Measurements from ENCODE around the gene LETMD1. TPM values are rescaled to one million over a fixed set of nuclear protein-coding genes. Genes with fewer than 3 reads are reported as not detected.

The LETMD1 gene
- total and polyA plus RNA-seq, 2 of the 13 experiments (the other 11 are each of a cell fraction or from before 2014, with no cell fraction given), result 43.3 to 87.7 TPM

DNA sequence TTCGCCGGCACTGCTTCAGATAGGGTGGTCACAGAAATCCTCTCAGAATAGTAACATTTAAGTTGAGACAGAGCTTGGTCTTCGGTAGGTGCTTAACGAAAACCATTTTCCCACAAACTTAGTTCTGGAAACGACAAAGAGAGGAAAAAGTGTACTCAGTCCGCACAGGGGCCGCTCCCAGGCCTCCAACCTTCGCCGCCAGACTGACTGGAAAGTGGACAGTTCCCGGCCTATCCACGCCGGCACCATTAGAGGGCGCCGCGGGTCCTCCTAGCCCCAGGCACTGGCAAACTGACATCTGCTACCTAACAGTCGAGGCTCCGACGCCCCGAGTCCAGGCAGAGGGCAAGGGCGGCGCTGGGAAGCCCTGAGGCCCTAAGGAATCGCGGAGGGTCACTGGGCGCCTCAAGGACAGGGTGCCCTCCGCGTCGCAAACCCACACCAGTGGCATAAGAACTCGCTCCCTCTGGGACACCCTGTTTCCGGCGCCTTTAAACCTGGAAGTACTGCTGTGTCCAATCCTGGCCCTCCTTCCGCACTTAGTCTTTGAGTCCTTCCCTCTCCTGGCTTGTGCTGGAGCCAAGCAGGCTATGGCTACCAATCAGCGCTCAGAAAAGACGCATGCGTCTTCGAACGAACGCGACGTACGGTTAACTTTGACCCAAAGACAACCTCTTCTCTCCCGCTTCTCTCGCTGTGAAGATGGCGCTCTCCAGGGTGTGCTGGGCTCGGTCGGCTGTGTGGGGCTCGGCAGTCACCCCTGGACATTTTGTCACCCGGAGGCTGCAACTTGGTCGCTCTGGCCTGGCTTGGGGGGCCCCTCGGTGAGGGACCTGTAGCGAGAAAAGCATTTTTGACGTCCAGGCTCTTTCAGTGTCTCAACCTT lies at the start of gene LETMD1 (continued):
- TF ChIP-seq, protein P1, sequence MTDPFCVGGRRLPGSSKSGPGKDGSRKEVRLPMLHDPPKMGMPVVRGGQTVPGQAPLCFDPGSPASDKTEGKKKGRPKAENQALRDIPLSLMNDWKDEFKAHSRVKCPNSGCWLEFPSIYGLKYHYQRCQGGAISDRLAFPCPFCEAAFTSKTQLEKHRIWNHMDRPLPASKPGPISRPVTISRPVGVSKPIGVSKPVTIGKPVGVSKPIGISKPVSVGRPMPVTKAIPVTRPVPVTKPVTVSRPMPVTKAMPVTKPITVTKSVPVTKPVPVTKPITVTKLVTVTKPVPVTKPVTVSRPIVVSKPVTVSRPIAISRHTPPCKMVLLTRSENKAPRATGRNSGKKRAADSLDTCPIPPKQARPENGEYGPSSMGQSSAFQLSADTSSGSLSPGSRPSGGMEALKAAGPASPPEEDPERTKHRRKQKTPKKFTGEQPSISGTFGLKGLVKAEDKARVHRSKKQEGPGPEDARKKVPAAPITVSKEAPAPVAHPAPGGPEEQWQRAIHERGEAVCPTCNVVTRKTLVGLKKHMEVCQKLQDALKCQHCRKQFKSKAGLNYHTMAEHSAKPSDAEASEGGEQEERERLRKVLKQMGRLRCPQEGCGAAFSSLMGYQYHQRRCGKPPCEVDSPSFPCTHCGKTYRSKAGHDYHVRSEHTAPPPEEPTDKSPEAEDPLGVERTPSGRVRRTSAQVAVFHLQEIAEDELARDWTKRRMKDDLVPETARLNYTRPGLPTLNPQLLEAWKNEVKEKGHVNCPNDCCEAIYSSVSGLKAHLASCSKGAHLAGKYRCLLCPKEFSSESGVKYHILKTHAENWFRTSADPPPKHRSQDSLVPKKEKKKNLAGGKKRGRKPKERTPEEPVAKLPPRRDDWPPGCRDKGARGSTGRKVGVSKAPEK (CRISPR knock-in tag; IDR thresholded peaks at IDR 0.05; ENCODE audit: borderline replicate concordance), result no peak
- TF ChIP-seq HOXA7 (CRISPR knock-in tag; IDR thresholded peaks at IDR 0.05), result no peak
- TF ChIP-seq MAFG (CRISPR knock-in tag; IDR thresholded peaks at IDR 0.05), result no peak
- no peak for TF ChIP-seq NR2F2 (IDR thresholded peaks at IDR 0.05; ENCODE audit: borderline replicate concordance, low read depth)
- no peak for TF ChIP-seq ZNF282 (IDR thresholded peaks at IDR 0.05; ENCODE audit: partially characterized antibody)
- no peak for TF ChIP-seq KAT2B (IDR thresholded peaks at IDR 0.05; ENCODE audit: borderline replicate concordance, low read depth, low read length)
- no peak for TF ChIP-seq ZNF607 (CRISPR knock-in tag; IDR thresholded peaks at IDR 0.05; ENCODE audit: borderline replicate concordance)
- TF ChIP-seq, protein P2, sequence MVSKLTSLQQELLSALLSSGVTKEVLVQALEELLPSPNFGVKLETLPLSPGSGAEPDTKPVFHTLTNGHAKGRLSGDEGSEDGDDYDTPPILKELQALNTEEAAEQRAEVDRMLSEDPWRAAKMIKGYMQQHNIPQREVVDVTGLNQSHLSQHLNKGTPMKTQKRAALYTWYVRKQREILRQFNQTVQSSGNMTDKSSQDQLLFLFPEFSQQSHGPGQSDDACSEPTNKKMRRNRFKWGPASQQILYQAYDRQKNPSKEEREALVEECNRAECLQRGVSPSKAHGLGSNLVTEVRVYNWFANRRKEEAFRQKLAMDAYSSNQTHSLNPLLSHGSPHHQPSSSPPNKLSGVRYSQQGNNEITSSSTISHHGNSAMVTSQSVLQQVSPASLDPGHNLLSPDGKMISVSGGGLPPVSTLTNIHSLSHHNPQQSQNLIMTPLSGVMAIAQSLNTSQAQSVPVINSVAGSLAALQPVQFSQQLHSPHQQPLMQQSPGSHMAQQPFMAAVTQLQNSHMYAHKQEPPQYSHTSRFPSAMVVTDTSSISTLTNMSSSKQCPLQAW (CRISPR knock-in tag; IDR thresholded peaks at IDR 0.05), result peak; percentile 78; the same call in 1 of the 2 replicates
- no peak for TF ChIP-seq TSC22D2 (CRISPR knock-in tag; IDR thresholded peaks at IDR 0.05; ENCODE audit: borderline replicate concordance)
- TF ChIP-seq, protein P3, sequence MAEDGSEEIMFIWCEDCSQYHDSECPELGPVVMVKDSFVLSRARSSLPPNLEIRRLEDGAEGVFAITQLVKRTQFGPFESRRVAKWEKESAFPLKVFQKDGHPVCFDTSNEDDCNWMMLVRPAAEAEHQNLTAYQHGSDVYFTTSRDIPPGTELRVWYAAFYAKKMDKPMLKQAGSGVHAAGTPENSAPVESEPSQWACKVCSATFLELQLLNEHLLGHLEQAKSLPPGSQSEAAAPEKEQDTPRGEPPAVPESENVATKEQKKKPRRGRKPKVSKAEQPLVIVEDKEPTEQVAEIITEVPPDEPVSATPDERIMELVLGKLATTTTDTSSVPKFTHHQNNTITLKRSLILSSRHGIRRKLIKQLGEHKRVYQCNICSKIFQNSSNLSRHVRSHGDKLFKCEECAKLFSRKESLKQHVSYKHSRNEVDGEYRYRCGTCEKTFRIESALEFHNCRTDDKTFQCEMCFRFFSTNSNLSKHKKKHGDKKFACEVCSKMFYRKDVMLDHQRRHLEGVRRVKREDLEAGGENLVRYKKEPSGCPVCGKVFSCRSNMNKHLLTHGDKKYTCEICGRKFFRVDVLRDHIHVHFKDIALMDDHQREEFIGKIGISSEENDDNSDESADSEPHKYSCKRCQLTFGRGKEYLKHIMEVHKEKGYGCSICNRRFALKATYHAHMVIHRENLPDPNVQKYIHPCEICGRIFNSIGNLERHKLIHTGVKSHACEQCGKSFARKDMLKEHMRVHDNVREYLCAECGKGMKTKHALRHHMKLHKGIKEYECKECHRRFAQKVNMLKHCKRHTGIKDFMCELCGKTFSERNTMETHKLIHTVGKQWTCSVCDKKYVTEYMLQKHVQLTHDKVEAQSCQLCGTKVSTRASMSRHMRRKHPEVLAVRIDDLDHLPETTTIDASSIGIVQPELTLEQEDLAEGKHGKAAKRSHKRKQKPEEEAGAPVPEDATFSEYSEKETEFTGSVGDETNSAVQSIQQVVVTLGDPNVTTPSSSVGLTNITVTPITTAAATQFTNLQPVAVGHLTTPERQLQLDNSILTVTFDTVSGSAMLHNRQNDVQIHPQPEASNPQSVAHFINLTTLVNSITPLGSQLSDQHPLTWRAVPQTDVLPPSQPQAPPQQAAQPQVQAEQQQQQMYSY (CRISPR knock-in tag; IDR thresholded peaks at IDR 0.05), result no peak
- TF ChIP-seq ZNF354B (CRISPR knock-in tag; IDR thresholded peaks at IDR 0.05), result no peak
- TF ChIP-seq ZNF577 (CRISPR knock-in tag; IDR thresholded peaks at IDR 0.05; ENCODE audit: borderline replicate concordance, low read depth), result no peak
- peak; percentile 68 for TF ChIP-seq ZFX (CRISPR knock-in tag; IDR thresholded peaks at IDR 0.05; ENCODE audit: low read depth)
- TF ChIP-seq SRSF4 (IDR thresholded peaks at IDR 0.05; ENCODE audit: low read depth, low read length, poor library complexity, severe bottlenecking), result no peak
- no peak for TF ChIP-seq SRF (IDR thresholded peaks at IDR 0.05; ENCODE audit: low read depth, low read length)
- no peak for TF ChIP-seq ELK4 (CRISPR knock-in tag; IDR thresholded peaks at IDR 0.05; ENCODE audit: borderline replicate concordance)
- TF ChIP-seq PREB (CRISPR knock-in tag; IDR thresholded peaks at IDR 0.05), result 0 out of 2 replicates have a peak, but pooled peaks have one; percentile 22
